HG02610 (cell line): ENCODE measurements around the gene SCLY.

Experiments
- ATAC-seq: cut with Tn5 transposase; IDR thresholded peaks from one replicate; pipeline ENCODE4 v1.9.1; 2021; ENCODE audit warnings: mild to moderate bottlenecking, moderate library complexity; ENCODE audit not compliant: unreplicated experiment

Gene SCLY

GRCh38 chr2:238124488-238125126, 63.8 kb downstream of the SCLY start:
- ATAC-seq = no peak

DNA sequence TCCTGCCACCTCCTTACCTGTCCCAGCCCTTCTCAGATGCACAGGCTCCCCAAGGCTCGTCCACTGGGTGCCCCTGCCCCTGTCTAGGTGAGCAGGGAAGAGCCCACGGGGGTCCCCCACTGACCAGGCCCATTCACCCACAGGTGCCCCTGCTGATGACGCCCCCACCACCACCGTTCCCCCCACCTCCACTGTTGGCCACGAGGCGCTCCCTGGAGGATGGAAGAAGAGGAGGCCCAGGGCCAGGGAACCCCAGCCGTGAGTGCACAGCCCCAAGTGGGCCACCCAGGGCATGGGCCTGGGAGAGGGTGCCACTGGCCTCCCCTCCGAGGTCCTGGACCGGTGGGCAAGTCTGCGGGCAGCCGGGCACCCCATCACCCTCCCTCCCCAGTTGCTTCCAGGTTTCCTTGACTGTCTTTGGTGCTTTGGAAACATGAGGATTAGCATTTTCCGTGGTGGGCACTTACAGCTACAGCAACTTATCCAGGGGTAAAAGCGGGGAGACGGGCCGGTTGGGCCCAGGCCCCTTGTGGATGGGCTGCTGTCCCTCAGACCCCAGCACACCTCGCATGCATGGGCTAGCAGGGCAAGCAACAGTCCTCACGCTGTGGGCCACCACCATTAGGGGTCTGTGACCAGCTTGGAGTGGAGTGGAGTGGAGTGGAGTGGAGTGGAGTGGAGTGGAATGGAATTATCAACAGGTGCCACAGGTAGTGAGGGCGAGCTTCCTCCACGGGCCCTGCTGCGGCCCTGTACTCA, 64.5 kb downstream of the SCLY start:
- ATAC-seq = no peak

- ATAC-seq = no peak
Measured at GRCh38 chr2:238126338-238126737, 65.5 kb downstream of the SCLY start.

DNA sequence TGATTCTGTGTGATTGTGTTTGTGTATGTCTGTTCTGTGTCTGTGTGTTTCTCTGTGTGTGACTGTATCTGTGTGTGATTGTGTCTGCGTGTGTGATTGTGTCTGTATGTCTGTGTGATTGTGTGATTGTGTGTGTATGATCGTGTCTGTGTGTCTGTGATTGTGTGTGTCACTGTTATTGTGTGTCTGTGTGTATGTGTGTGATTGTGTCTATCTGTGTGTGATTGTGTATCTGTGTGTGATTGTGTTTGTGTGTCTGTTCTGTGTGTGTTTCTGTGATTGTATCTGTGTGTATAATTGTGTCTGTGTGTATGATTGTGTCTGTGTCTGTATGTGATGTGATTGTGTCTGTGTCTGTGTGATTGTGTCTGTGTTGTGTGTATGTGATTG, 66.0 kb downstream of the SCLY start:
- no peak for ATAC-seq

DNA sequence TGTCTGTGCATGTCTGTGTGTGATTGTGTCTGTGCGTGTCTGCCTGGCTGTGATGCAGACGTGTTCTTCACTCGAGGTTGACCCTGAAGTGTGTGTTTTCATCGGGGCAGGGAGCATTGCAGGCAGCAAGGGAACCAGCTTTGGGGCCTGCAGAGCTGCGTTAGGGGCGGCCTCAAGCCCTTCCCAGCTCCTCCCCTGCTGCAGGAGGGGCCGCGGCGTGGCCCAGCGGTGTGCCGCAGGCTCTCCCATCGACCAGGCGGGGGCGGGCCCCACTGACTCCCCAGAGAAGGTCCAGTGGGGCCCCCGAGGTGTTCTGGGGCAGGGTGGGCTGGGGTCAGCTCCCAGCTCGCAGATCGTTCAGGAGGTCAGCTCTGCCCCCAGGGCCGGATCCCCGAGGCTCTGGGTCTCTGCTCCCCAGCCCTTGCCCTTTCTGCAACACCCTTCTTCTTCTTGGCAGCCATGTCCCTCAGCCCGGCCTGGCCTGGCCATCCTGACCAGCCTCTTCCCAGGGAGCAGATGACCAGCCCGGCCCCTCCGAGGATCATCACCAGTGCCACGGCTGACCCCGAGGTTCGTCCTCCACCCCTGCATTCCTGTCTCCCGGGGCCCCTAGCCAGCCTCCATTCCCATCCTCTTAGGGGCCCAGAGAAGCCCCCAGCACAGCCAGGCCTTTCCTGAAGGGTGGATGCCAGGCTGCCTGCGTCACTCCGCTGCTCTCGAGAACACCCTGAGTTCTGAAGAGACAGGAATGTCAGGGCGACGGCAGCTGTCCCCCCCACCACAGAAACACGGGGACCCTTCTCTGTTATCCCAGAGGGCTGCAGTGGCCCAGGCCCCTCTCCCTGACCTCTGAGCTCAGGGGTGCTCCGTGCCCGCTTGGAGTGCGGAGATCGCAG, 66.6 kb downstream of the SCLY start:
- ATAC-seq = no peak

DNA sequence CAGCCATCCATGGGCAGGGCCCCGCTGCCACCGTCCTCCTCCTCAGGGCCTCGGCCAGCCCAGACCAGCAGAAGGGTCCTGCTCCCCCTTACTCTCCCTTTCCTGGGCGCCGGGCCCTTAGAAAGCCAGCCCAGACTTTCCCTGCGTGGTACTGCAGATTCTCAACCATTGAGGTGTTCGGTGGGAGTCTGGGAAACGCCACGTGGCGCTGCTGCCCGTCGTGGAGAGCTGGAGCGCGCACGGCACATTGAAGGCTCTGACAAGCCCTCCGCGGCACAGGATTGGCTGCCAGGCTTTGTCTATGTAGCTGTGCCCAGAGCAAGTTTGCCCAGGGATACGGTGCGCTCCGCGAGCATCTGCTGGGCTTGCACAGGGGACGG, 67.2 kb downstream of the SCLY start:
- no peak for ATAC-seq

- no peak for ATAC-seq
Measured at GRCh38 chr2:238128534-238129001, 67.8 kb downstream of the SCLY start.

DNA sequence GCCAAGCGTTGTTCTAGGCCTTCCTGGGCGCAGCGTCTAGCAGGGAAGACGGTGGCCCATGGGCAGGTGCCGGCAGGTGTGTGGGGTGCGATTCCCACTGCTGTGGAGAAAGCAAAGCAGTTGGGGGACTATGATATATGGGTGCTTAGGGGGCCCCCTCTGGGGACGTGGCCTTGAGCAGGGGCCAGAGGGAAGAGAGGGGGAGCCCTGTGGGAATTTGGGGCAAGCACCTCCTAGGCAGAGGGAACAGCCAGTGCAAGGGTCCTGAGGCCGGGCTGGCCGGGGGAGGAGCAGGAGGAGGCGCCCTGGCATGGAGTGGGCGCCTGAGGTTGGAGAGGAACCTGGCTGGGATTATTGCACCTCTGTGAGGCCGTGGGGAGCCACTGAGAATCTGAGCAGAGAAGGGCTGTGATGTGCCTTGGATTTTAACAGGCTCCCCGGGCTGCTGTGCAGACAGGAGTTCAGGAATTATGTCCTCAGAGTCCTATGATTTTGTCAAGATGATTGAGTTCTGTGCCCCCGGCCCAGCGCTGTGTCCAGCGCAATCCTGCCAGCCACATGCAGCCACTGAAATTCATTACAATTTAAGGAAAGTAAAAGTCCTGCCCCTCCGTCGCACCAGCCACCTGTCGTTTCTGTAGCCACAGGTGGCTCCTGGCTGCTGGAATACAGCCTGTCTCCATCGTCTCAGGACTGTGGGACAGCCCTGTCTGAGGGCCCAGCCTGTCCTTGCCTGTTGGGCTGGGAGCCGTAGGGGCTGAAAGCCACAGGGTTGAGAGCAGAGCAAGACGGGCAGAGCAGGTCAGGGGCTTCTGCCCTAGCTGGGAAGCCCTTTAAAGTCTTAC, 68.6 kb downstream of the SCLY start:
- ATAC-seq = no peak

DNA sequence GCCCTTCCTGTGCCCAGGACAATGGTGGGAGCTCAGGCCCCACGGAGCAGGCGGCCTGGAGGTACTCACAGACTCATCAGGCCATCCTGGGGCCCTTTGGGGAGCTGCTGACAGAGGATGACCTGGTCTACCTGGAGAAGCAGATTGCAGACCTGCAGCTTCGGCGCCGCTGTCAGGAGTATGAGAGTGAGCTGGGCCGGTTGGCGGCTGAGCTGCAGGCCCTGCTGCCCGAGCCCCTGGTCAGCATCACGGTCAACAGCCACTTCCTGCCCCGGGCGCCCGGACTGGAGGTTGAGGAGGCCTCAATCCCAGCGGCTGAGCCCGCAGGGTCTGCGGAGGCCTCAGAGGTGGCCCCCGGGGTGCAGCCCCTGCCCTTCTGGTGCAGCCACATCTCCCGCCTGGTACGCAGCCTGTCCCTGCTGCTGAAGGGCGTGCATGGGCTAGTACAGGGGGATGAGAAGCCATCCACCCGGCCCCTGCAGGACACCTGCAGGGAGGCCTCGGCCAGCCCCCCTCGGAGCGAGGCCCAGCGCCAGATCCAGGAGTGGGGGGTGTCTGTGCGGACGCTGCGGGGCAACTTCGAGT, 69.4 kb downstream of the SCLY start:
- ATAC-seq = no peak

GRCh38 chr2:238130696-238131628, 70.2 kb downstream of the SCLY start:
- no peak for ATAC-seq

- no peak for ATAC-seq
Measured at GRCh38 chr2:238131761-238132462, 71.1 kb downstream of the SCLY start.

GRCh38 chr2:238132463-238133450, 72.0 kb downstream of the SCLY start:
- ATAC-seq = no peak

DNA sequence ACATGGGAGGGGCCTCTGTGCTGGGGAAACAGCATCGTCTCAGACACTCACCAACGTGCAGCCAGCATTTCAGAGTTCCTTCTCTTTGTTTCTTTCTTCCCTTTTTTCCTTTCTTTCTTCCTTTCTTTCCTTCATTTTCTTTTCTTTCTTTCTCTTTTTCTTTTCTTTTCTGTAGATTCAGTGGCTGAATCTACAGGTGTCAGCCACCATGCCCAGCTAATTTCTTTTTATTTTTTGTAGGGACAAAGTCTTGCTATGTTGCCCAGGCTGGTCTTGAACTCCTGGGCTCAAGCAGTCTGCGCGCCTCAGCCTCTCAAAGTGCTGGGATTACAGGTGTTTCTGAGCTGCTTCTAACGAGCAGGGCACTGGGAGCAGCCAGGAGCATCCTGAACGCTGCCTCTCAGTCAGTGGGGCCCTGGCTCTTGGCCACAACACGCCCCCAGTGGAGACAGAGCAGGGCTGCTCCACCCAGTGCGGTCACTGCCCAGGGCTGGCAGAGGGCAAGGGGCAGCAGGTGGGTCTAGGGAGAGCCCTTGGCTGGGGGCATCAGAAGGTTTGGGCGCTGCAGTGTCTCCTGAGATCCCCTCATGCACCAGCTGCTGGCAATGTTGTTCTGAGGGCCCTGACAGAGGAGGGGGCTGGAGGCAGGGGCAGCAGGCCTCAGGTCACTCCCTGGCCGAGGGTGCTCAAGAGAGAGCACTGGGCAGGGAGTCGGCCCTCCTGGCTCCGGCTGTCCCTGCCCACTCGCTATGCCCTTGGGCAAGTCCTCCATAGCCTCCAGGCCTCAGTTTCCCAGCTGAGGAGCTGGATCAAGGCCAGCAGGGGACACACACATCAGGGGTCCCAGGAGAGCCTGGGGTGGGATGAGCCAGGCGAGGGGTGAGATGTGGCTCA, 72.9 kb downstream of the SCLY start:
- ATAC-seq = no peak

DNA sequence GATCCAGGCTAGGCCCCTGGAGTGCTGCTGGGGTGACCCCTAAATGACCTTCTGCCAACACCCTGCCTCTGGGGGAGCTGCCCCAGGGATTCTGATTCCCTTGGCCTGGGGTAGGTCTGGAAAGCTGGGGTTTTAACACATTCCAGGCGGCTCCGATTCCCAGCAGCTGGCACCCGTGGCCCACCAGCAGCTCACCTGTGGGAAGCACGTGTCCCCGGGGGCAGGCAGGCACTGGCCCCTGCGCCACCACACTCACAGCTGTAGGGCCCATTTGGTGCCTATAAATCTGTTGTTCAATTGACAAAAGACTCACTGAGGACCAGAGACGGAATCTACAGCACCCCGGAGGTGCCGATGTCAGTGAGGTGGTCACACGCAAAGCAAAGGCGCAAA, 73.6 kb downstream of the SCLY start:
- no peak for ATAC-seq

DNA sequence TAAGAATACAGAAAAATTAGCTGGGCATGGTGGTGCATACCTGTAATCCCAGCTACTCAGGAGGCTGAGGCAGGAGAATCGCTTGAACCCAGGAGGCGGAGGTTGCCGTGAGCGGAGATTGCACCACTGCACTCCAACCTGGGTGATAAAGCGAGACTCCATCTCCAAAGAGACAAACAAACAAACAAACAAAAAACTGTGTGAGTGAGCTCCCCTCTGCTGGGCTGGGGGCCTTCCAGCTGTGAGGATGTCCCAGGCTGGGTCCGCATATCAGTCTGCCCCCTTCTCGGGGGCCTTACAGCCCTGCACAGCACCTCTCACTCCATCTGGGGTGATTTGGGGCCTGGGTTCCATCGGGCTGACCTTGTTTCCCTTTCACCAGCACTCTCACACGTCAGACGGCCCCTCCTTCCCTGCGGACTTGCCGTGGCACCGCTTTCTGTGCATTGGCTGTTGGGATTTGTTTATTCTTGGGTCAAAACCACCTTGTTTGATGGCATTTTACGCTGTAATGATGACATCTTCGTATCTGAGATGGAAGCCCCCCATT, 74.9 kb downstream of the SCLY start:
- ATAC-seq = no peak
